ENCODE results near the gene MAP1LC3B2. TPM values are rescaled to one million over a fixed set of nuclear protein-coding genes. Genes with fewer than 3 reads are reported as not detected.
"Not testable (repeated sequence)": the region's sequence is repeated elsewhere in the genome, so short reads cannot be mapped to it uniquely, and the experiment has no call there.

Gene MAP1LC3B2
- total RNA-seq, 1 donor from 2014 or later: 0.86 TPM

- peaks cover 10% of the 10 kb centered on the region for H3K4me1 Mint-ChIP-seq (ENCODE audit: low read depth)
Measured at GRCh38 chr12:116561181-116561821, 2.1 kb downstream of the MAP1LC3B2 start.

GRCh38 chr12:116562090-116562489 is 2.9 kb downstream of the MAP1LC3B2 start:
- H3K27me3 Mint-ChIP-seq: no peaks in the 10 kb centered on the region
- TF ChIP-seq, protein P1, sequence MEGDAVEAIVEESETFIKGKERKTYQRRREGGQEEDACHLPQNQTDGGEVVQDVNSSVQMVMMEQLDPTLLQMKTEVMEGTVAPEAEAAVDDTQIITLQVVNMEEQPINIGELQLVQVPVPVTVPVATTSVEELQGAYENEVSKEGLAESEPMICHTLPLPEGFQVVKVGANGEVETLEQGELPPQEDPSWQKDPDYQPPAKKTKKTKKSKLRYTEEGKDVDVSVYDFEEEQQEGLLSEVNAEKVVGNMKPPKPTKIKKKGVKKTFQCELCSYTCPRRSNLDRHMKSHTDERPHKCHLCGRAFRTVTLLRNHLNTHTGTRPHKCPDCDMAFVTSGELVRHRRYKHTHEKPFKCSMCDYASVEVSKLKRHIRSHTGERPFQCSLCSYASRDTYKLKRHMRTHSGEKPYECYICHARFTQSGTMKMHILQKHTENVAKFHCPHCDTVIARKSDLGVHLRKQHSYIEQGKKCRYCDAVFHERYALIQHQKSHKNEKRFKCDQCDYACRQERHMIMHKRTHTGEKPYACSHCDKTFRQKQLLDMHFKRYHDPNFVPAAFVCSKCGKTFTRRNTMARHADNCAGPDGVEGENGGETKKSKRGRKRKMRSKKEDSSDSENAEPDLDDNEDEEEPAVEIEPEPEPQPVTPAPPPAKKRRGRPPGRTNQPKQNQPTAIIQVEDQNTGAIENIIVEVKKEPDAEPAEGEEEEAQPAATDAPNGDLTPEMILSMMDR (IDR thresholded peaks at IDR 0.05; ENCODE audit: unreplicated experiment): no peak
- H3K36me3 Mint-ChIP-seq (ENCODE audit: insufficient read depth): peaks cover 5% of the 10 kb centered on the region
- H3K4me3 Mint-ChIP-seq (ENCODE audit: low read depth): no peak overlapping the region
- no peak overlapping the region for H3K27ac Mint-ChIP-seq
- H3K9me3 Mint-ChIP-seq (ENCODE audit: low read depth): peaks cover 18% of the 10 kb centered on the region
- peaks cover 10% of the 10 kb centered on the region for H3K4me1 Mint-ChIP-seq (ENCODE audit: low read depth)
- no peak for DNase-seq (ENCODE audit: low spot score, unreplicated experiment)

More at GRCh38 chr12:116561181-116561821, 2.1 kb downstream of the MAP1LC3B2 start:
- peaks cover 5% of the 10 kb centered on the region for H3K36me3 Mint-ChIP-seq (ENCODE audit: insufficient read depth)
- no peak overlapping the region for H3K4me3 Mint-ChIP-seq (ENCODE audit: low read depth)
- no peak overlapping the region for H3K27ac Mint-ChIP-seq
- no peak for DNase-seq (ENCODE audit: low spot score, unreplicated experiment)
- no peaks in the 10 kb centered on the region for H3K27me3 Mint-ChIP-seq
- TF ChIP-seq, protein P1 (IDR thresholded peaks at IDR 0.05; ENCODE audit: unreplicated experiment): no peak
- peaks cover 18% of the 10 kb centered on the region for H3K9me3 Mint-ChIP-seq (ENCODE audit: low read depth)

GRCh38 chr12:116563262-116563661 is 4.1 kb downstream of the MAP1LC3B2 start:
- DNase-seq (ENCODE audit: low spot score, unreplicated experiment): no peak
- Mint-ChIP-seq H3K9me3 (ENCODE audit: low read depth) (peaks cover 19% of the 10 kb centered on the region), H3K4me3 (ENCODE audit: low read depth) (no peak overlapping the region), H3K4me1 (ENCODE audit: low read depth) (peaks cover 10% of the 10 kb centered on the region), H3K27me3 (no peaks in the 10 kb centered on the region), H3K36me3 (ENCODE audit: insufficient read depth) (peaks cover 5% of the 10 kb centered on the region), H3K27ac (no peak overlapping the region)
- TF ChIP-seq, protein P1 (IDR thresholded peaks at IDR 0.05; ENCODE audit: unreplicated experiment): no peak

- DNase-seq (ENCODE audit: low spot score, unreplicated experiment): no peak
- no peak overlapping the region for H3K27ac Mint-ChIP-seq
- no peak overlapping the region for H3K4me3 Mint-ChIP-seq (ENCODE audit: low read depth)
- H3K9me3 Mint-ChIP-seq (ENCODE audit: low read depth): peaks cover 21% of the 10 kb centered on the region
- TF ChIP-seq, protein P1 (IDR thresholded peaks at IDR 0.05; ENCODE audit: unreplicated experiment): no peak
- H3K4me1 Mint-ChIP-seq (ENCODE audit: low read depth): peaks cover 10% of the 10 kb centered on the region
- peaks cover 5% of the 10 kb centered on the region for H3K36me3 Mint-ChIP-seq (ENCODE audit: insufficient read depth)
- no peaks in the 10 kb centered on the region for H3K27me3 Mint-ChIP-seq
Measured at GRCh38 chr12:116564080-116564479, 4.9 kb downstream of the MAP1LC3B2 start.

GRCh38 chr12:116565221-116565620 is 6.0 kb downstream of the MAP1LC3B2 start:
- not testable (repeated sequence) for H3K27ac Mint-ChIP-seq; H3K27me3 Mint-ChIP-seq; H3K4me3 Mint-ChIP-seq (ENCODE audit: low read depth); H3K36me3 Mint-ChIP-seq (ENCODE audit: insufficient read depth); H3K4me1 Mint-ChIP-seq (ENCODE audit: low read depth); DNase-seq (ENCODE audit: low spot score, unreplicated experiment)
- peaks cover 21% of the 10 kb centered on the region for H3K9me3 Mint-ChIP-seq (ENCODE audit: low read depth)

DNA sequence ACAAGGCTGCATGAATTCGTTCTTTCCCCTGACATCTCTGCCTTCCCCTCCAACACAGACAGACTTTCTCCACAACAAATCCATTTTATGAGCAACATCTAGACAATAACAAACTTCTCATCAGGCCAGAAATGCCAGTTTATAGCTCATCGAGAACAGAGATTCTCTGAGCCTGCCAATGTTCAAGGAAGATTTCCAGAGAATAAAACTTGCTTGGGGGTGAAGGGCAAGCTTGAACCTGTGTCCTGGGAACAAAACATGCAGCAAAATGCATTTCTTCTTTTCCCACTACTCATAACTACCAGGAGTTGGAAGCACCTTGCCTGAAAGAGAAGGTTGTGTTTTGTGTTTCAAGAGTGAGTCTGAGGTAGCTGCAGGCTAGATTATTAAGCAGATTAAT is 6.8 kb downstream of the MAP1LC3B2 start:
- no peaks in the 10 kb centered on the region for H3K4me1 Mint-ChIP-seq (ENCODE audit: low read depth)
- H3K9me3 Mint-ChIP-seq (ENCODE audit: low read depth): peaks cover 21% of the 10 kb centered on the region
- peaks cover 5% of the 10 kb centered on the region for H3K36me3 Mint-ChIP-seq (ENCODE audit: insufficient read depth)
- TF ChIP-seq, protein P1 (IDR thresholded peaks at IDR 0.05; ENCODE audit: unreplicated experiment): no peak
- no peak overlapping the region for H3K4me3 Mint-ChIP-seq (ENCODE audit: low read depth)
- H3K27me3 Mint-ChIP-seq: no peaks in the 10 kb centered on the region
- DNase-seq (ENCODE audit: low spot score, unreplicated experiment): no peak
- no peak overlapping the region for H3K27ac Mint-ChIP-seq

Measured in progenitor cell of endocrine pancreas (in vitro differentiated cells).